ENCODE results near the gene LMO2.
"Not testable (repeated sequence)": the region's sequence is repeated elsewhere in the genome, so short reads cannot be mapped to it uniquely, and the experiment has no call there.

The LMO2 gene

DNA sequence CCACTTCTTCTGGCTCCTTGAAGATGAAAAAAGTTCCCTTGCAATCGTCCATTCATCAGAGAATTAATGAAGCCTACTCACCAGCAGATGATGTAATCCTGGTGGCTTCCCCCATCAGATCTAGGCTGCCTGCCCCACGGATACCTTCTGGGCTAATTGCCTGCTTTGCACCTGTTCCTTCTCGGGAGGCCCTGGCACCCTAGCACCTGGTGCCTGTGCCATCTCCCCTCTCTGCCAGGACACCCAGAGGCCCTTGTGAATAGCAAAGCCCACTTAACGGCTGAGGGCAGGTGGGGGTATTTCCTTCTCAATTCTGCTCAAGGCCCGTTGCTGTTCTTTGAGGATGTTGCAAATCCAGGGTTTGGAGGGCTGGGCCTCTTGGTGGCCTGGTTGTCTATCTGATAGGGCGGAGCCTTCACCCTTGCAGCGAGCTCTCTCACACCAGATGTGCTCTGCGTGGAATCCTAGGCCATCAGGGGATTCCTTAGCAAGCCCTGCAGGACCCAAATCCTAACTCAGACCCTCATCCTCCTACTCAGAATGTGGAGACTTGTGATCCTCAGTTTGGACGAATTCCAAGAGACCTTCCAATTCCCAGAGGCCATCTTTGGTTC, at the start of gene LMO2:
Gene LMO2, minus strand, starts transcription at position 363 of the 614 bp plus-strand sequence. CDS start 22,360 bp downstream, outside the sequence.
- no peak for DNase-seq (ENCODE audit: low spot score)

GRCh38 chr11:33940538-33940815, 48.6 kb upstream of the LMO2 start:
- no peak for DNase-seq (ENCODE audit: low spot score)

- DNase-seq (ENCODE audit: low spot score): no peak
Observed at GRCh38 chr11:33936725-33937604, 45.1 kb upstream of the LMO2 start.

GRCh38 chr11:33935461-33936456, 43.9 kb upstream of the LMO2 start:
- no peak for DNase-seq (ENCODE audit: low spot score)

- no peak for DNase-seq (ENCODE audit: low spot score)
Observed at GRCh38 chr11:33935005-33935404, 43.1 kb upstream of the LMO2 start.

- DNase-seq (ENCODE audit: low spot score): no peak
Observed at GRCh38 chr11:33934450-33934849, 42.6 kb upstream of the LMO2 start.

DNA sequence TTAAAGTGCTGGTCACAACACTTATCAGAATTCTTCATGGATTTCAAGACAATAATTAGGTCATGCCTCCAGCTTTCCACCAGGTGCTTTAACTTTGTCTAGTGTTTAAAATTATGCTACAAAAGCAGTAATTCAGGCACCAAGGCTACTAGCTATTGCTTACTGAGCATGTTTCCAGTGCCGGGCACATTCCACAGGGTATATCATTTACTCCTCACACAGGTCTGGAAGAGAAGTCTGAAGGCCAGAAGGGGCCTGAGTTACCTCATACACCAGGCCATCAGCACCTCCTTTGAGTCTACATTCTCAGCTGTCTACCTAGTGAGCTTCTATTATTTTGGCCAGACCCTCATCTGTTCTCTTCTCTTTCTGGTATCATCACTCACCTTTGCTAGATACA, 41.7 kb upstream of the LMO2 start:
- no peak for DNase-seq (ENCODE audit: low spot score)

DNA sequence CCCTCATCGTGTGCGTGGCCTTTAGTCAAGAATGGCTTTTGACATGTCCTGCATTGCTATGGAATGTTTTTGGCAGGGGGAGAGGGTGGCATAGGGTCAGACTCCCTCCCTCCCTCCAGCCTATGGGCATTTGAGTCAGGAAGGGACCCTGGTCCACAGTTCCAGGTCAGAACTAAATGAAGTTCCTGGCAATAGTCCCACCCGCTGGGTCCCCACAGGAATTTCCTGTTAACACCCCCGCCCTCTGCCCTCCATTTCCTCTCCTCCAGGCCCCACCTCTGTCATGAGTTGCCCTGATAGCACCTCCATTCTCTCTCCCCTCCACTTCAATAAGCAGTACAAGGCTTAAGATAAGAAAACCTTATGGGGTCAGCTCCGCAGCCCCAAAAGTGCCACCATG, 40.8 kb upstream of the LMO2 start:
- DNase-seq (ENCODE audit: low spot score): no peak

DNA sequence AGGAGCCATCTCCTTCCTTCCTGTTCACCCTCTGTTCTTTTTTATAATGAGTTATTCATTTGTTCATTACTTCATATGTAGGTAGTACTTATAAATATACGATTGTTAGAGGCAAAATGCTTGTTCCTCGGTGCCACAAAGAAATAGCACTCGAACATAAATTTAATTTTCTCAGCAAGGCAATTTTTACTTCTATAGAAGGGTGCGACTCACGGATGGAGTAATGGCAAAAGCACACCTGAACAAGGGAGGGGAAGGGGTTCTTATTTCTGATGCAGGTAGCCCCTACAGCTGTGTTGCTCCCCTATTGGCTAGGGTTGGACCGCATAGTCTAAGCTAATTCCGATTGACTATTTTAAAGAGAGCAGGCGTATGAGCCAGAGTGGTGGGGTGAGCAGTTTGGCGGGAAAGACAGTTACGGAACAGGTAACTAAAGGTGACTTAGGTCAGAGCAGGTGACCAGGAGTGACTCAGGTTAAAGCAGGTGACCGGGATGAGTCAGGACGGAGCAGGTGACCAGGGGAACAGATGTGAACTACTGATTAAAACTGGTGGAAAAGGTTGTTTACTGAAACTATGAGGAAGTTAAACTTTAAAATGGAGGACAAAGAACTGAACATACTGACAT, 40.0 kb upstream of the LMO2 start:
- not testable (repeated sequence) for DNase-seq (ENCODE audit: low spot score)

DNA sequence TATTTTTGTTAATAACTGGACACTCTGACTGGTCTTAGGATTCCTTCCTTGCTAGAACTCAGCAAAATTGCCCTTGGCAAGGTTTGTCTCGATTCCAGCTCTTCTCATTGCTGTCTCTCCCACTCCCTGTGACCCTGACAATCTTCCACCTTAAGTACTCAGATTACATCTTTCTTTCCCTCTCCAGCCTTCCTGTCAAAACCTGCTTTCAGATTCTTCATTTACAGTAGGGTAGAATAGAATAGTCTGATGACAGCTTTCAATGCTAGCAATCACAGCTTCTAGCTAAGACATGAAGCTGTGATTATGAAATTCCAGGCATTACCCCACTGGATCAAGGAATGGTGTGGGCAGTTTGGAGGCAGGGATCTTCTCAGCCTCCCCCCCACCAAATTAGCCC, 39.2 kb upstream of the LMO2 start:
- DNase-seq (ENCODE audit: low spot score): no peak

- DNase-seq (ENCODE audit: low spot score): no peak
Observed at GRCh38 chr11:33930317-33931021, 38.6 kb upstream of the LMO2 start.

- no peak for DNase-seq (ENCODE audit: low spot score)
Observed at GRCh38 chr11:33928564-33928963, 36.7 kb upstream of the LMO2 start.

DNA sequence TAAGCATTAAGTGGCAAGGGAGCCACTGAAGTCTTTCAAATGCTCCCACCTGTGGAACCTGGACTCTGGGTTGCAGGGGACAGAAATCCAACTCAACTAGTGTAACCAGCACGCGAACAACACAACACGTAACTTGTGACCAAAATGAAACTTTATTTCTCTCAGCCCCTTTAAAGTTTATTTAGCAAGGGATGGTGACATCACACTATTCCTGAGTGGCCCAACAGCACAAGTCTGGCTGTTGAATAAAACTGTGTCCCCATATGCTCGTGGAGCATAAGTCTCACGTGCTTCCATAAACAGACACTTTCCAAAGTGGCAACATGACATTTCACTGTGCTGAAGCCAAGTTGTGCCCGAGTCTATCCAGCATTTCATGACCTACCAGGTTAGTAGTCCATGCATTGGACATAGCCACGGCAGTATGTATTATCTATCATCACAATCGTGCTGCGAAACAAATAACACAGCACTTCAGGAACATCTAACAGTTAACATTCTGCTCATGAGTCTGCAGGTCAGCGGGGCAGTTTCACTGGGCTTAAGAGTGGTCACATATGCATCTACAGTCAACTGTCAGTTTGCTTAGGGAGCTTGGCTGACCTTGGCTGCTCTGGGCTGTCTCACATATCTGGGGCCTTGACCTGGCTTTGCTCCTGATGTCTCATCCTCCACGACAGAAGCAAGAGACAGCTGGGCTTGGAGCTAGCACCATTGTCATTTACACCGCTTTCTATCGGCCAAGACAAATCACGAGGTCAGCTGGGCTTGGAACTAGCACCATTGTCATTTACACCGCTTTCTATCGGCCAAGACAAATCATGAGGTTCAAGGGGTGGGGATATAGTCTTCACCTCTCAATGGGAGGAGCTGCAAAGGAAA, 35.0 kb upstream of the LMO2 start:
- no peak for DNase-seq (ENCODE audit: low spot score)

- DNase-seq (ENCODE audit: low spot score): no peak
Observed at GRCh38 chr11:33924341-33924740, 32.5 kb upstream of the LMO2 start.

GRCh38 chr11:33923626-33924025, 31.8 kb upstream of the LMO2 start:
- no peak for DNase-seq (ENCODE audit: low spot score)

DNA sequence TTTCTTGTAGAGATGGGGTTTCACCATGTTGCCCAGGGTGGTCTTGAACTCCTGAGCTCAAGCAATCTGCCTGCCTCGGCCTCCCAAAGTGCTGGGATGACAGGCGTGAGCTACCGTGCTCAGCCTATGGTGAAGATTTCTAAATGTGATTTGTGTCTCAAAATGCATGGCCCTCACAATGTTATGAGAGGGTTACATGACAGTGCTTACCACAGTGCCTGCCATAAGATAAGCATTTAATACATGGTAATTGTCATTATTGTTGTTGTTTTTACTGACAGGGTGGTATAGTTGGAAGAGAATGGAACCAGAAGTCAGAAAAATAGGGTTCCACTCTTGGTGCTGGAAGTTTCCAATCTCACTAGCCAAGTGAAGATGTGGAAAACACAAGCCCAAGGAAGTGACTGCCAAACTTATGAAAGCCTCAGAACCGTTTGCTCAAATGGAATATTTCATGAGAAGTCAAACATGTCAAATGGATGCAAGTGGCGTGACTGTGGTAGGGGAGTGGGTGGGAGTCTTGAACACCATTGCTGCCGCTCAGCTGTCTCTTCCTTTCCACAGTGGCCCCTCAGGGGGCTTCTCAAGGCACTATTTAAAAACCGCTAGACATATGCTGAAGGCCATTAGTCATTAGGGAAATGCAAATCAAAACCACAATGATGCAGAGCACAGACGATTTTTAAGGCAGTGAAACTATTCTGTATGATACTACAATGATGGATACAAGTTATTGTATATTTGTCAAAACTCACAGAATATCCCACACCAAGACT, 29.1 kb upstream of the LMO2 start:
- no peak for DNase-seq (ENCODE audit: low spot score)

GRCh38 chr11:33919645-33920044, 27.8 kb upstream of the LMO2 start:
- DNase-seq (ENCODE audit: low spot score): no peak

- DNase-seq (ENCODE audit: low spot score): not testable (repeated sequence)
Observed at GRCh38 chr11:33917402-33917801, 25.5 kb upstream of the LMO2 start.

GRCh38 chr11:33916736-33917135, 24.9 kb upstream of the LMO2 start:
- no peak for DNase-seq (ENCODE audit: low spot score)

DNA sequence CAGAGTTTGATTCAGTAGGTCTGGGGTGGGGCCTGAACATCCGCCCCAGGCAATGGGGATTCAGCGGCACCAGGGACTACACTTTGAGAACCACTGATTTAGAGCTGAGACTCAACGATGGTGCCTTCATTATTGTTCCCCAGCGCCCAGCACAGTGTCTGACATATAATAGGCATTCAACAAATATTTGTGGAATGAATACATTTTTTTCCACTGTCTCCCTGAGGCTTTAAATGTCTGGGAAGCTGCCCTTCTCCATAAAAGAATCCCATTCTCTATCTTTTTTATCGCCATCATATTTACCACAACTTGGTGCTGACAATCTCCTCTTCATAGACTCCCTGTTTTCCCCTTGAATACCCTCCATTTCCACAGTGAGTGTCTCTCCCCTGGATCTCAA, 23.6 kb upstream of the LMO2 start:
- no peak for DNase-seq (ENCODE audit: low spot score)

Measured in CD4-positive, alpha-beta T cell treated with Interleukin-6 at 100 ng/mL for 8 hours (primary cell).